ENCODE data around the gene HERC5. TPM values are rescaled to one million over a fixed set of nuclear protein-coding genes. Genes with fewer than 3 reads are reported as not detected.
A peak's percentile ranks its signal among the peaks of the same experiment; 100 is the strongest.

HERC5 gene
- total RNA-seq, 2 donors from 2014 or later: 21.1 to 49.9 TPM

DNA sequence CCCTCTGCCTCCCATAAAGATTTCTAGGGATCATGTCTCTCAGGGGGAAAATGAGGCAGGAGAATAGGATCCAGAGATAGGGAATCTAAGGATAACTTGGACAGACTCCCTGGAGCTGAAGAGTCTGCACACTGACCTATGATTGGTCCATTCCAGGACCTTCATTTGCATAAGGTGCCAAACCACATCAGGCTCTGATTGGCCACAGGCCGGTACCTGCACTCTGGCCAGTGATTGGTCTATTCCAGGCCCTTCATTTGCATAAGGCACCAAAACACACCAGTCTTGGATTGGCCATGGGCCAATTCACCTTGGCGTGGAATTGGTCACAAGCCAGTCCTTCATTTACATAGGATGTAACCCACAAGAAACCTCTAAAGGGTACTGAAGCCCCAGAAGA lies 4.0 kb upstream of the HERC5 start:
- ATAC-seq (replicated peaks in 1 of 2) (no peak), DNase-seq (no peak)
- no peak overlapping the region for H3K27ac Mint-ChIP-seq
- H3K4me3 Mint-ChIP-seq: no peak overlapping the region
- peaks cover 0 to 2% of the 10 kb centered on the region in 2 donors for H3K9me3 Mint-ChIP-seq
- H3K4me1 Mint-ChIP-seq (ENCODE audit: low read depth): peaks cover 19% of the 10 kb centered on the region
- peaks cover 3 to 6% of the 10 kb centered on the region in 2 donors for H3K36me3 Mint-ChIP-seq (ENCODE audit: insufficient read depth in 2 of 2)
- H3K27me3 Mint-ChIP-seq (ENCODE audit: low read depth): peaks cover 2% of the 10 kb centered on the region

- Mint-ChIP-seq H3K4me1 (ENCODE audit: low read depth) (peaks cover 31% of the 10 kb centered on the region), H3K27me3 (ENCODE audit: low read depth) (peaks cover 9% of the 10 kb centered on the region), H3K27ac (peak overlapping the region; percentile 61), H3K9me3 (peaks cover 0 to 2% of the 10 kb centered on the region in 2 donors), H3K4me3 (peak overlapping the region; percentile 96 to 97), H3K36me3 (ENCODE audit: insufficient read depth in 2 of 2) (peaks cover 5 to 8% of the 10 kb centered on the region in 2 donors)
- DNase-seq: peak; percentile 47 to 57
- ATAC-seq (replicated peaks in 1 of 2): peak; percentile 63 to 65
Measured at GRCh38 chr4:88457307-88458103, 586 bp downstream of the HERC5 start.

DNA sequence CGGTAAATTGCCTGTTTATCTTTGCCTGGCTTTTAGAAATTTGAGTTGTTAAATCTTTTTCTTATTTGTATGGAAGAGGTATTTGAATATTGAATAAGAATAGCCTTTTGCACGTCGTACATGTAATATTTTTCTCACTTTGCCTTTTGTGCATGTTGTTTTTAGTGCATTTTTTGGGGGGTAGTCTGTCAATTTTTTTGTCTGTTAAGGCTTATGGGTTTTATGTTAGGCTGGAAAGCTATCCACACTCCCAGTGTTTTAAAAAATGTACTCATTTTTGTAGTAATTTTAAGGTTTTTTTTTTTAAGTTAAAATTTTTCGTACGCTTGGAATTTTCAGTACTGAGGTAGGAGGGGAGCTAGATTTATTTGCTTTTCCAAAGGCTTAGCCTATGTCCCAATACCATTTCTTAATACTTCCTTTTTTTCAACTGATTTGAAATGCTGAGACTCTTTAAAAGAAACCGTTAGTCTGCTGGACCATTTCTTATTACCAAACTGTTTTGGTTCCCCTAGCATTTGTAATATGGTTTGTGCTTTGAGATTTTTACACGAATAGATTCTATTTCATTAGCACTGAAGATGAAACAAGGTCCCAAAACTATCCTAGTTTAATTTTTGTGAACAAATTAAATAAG lies 1.3 kb downstream of the HERC5 start:
- peak overlapping the region; percentile 96 to 97 for H3K4me3 Mint-ChIP-seq
- H3K27me3 Mint-ChIP-seq (ENCODE audit: low read depth): peaks cover 9% of the 10 kb centered on the region
- peaks cover 31% of the 10 kb centered on the region for H3K4me1 Mint-ChIP-seq (ENCODE audit: low read depth)
- peak overlapping the region; percentile 61 for H3K27ac Mint-ChIP-seq
- no peak for DNase-seq
- H3K9me3 Mint-ChIP-seq: peaks cover 0 to 2% of the 10 kb centered on the region in 2 donors
- H3K36me3 Mint-ChIP-seq (ENCODE audit: insufficient read depth in 2 of 2): peaks cover 5 to 8% of the 10 kb centered on the region in 2 donors
- no peak for ATAC-seq (replicated peaks in 1 of 2)

GRCh38 chr4:88465653-88466192 lies 8.8 kb downstream of the HERC5 start:
- peaks cover 3 to 7% of the 10 kb centered on the region in 2 donors for H3K36me3 Mint-ChIP-seq (ENCODE audit: insufficient read depth in 2 of 2)
- no peak for ATAC-seq (replicated peaks in 1 of 2)
- H3K9me3 Mint-ChIP-seq: no peaks in the 10 kb centered on the region
- DNase-seq: no peak
- no peak overlapping the region for H3K4me3 Mint-ChIP-seq
- H3K4me1 Mint-ChIP-seq (ENCODE audit: low read depth): peaks cover 16% of the 10 kb centered on the region
- no peaks in the 10 kb centered on the region for H3K27me3 Mint-ChIP-seq (ENCODE audit: low read depth)
- H3K27ac Mint-ChIP-seq: no peak overlapping the region

GRCh38 chr4:88467392-88467791 lies 10.5 kb downstream of the HERC5 start:
- Mint-ChIP-seq H3K27me3 (ENCODE audit: low read depth) (no peaks in the 10 kb centered on the region), H3K27ac (no peak overlapping the region), H3K9me3 (no peaks in the 10 kb centered on the region), H3K4me3 (no peak overlapping the region), H3K36me3 (ENCODE audit: insufficient read depth in 2 of 2) (peaks cover 3 to 8% of the 10 kb centered on the region in 2 donors), H3K4me1 (ENCODE audit: low read depth) (peaks cover 10% of the 10 kb centered on the region)
- ATAC-seq (replicated peaks in 1 of 2): peak; percentile 51 to 82
- DNase-seq: no peak

DNA sequence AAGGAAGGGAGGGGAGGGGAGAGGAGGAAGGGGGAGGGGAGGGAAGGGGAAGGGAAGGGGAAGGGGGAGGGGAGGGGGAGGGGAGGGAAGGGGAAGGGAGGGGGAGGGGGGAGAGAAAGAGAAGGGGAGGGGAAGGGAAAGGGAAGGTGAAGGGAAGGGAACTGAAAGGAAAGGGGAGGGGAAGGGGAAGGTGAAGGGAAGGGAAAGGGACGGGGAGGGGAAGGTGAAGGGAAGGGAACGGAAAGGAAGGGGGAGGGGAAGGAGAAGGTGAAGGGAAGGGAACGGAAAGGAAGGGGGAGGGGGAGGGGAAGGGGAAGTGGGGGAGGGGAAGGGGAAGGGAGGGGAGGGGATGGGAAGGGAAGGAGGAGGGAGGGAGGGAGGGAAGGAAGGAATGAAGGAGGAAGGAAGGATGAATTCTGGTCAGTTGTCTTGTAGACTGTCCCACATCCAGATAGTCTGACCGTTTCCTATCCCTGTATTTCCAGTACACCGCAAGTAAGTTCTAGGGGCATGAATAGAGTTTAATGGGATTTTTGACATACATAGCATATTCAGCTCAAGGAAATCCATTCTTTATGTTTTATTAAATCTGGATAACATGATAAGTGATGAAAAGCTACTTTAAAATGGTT lies 20.4 kb downstream of the HERC5 start:
- Mint-ChIP-seq H3K4me1 (ENCODE audit: low read depth) (no peaks in the 10 kb centered on the region), H3K9me3 (no peaks in the 10 kb centered on the region), H3K36me3 (ENCODE audit: insufficient read depth in 2 of 2) (peaks cover 2 to 9% of the 10 kb centered on the region in 2 donors), H3K27me3 (ENCODE audit: low read depth) (no peaks in the 10 kb centered on the region), H3K4me3 (no peak overlapping the region), H3K27ac (no peak overlapping the region)
- no peak for DNase-seq
- ATAC-seq (replicated peaks in 1 of 2): no peak

- Mint-ChIP-seq H3K27ac (no peak overlapping the region), H3K27me3 (ENCODE audit: low read depth) (no peaks in the 10 kb centered on the region), H3K9me3 (no peaks in the 10 kb centered on the region), H3K4me3 (no peak overlapping the region), H3K4me1 (ENCODE audit: low read depth) (no peaks in the 10 kb centered on the region), H3K36me3 (ENCODE audit: insufficient read depth in 2 of 2) (peaks cover under 1 to 6% of the 10 kb centered on the region in 2 donors)
- DNase-seq: no peak
- no peak for ATAC-seq (replicated peaks in 1 of 2)
Measured at GRCh38 chr4:88478247-88478646, 21.3 kb downstream of the HERC5 start.

DNA sequence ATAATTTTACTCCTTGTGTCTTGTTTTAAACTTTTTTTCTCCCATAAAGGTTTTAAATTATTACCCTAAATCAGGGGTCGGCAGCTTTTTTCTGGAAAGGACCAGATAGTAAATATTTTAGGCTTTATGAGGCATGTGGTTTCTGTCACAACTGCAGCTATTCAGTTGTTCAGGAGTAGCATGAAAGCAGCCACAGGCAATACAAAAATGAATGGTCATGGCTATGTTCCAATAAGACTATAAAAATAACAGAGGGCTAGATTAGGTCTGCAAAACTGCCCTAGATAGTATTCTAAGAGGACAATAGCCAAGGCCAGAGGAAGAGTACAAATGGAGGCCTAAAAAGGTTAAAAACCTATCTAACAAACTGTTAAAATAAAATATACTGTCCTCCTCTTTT lies 24.6 kb downstream of the HERC5 start:
- peaks cover 0 to 3% of the 10 kb centered on the region in 2 donors for H3K36me3 Mint-ChIP-seq (ENCODE audit: insufficient read depth in 2 of 2)
- DNase-seq (no peak), ATAC-seq (replicated peaks in 1 of 2) (no peak)
- H3K4me3 Mint-ChIP-seq: no peak overlapping the region
- H3K27me3 Mint-ChIP-seq (ENCODE audit: low read depth): no peaks in the 10 kb centered on the region
- no peaks in the 10 kb centered on the region for H3K9me3 Mint-ChIP-seq
- H3K27ac Mint-ChIP-seq: no peak overlapping the region
- H3K4me1 Mint-ChIP-seq (ENCODE audit: low read depth): no peaks in the 10 kb centered on the region

DNA sequence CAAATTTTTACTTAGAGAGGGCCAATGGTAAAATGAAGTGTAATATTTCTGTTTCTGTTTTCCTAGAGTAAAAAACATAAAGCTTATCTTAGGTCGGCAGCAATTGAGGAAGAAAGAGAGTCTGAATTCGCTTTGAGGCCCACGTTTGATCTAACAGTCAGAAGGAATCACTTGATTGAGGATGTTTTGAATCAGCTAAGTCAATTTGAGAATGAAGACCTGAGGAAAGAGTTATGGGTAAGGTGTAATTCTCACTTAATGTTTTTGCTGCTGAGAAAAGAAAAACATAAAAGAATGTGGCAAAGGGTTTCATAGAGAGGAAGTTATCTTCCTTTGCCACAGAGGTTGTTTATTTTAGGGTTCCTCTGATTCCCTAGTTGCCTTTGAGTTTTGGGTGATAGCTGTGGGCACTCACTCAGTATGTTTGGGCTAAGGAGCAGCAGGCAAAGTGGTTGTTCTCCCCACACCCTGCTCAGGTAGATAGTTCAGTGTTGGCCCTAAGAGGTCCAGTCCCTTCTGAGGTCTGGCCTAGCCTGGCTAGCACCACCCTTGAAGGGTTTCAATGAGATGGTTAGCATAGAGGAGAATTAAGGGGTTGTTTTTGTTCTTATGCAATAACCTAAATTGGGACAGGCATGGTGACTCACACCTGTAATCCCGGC lies 32.3 kb downstream of the HERC5 start:
- H3K27me3 Mint-ChIP-seq (ENCODE audit: low read depth): no peaks in the 10 kb centered on the region
- DNase-seq: no peak

DNA sequence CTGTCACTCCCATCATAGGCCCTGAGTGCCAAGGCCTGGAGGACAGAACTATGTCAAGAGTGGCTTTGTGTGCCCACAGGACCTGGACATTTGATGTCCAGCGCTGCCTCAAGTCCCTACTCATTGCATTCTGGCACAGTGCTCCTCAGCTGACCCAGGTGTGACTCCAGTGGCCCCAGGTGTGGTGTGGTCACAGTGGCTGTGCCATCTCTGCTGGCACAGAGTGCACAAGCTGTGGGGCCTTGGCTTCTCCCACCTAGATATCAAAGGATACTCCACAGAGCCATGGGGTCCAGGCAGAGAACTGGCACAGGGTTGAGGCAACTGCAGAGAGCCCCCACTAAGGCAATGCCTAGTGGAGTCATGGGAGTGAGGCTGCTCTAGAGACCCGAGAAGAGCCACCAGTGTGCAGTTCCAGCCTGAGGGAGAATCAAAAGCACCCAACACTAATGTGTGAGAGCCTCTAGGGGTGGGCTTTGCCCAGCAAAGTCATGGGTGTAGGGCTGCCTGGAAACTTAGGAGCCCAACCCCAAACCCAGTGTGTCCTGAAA lies 41.0 kb downstream of the HERC5 start:
- Mint-ChIP-seq H3K4me1 (ENCODE audit: low read depth) (no peaks in the 10 kb centered on the region), H3K27me3 (ENCODE audit: low read depth) (no peaks in the 10 kb centered on the region), H3K9me3 (no peaks in the 10 kb centered on the region), H3K27ac (no peak overlapping the region), H3K36me3 (ENCODE audit: insufficient read depth in 2 of 2) (no peaks in the 10 kb centered on the region), H3K4me3 (no peak overlapping the region)
- DNase-seq: no peak
- ATAC-seq (replicated peaks in 1 of 2): no peak

More for the DNA sequence above, 32.3 kb downstream of the HERC5 start:
- Mint-ChIP-seq H3K4me1 (ENCODE audit: low read depth) (peaks cover 15% of the 10 kb centered on the region), H3K4me3 (peak overlapping the region; percentile 15 to 62), H3K36me3 (ENCODE audit: insufficient read depth in 2 of 2) (peaks cover 1 to 5% of the 10 kb centered on the region in 2 donors), H3K27ac (peak overlapping the region; percentile 91), H3K9me3 (no peaks in the 10 kb centered on the region)
- peak; percentile 77 to 80 for ATAC-seq (replicated peaks in 1 of 2)

DNA sequence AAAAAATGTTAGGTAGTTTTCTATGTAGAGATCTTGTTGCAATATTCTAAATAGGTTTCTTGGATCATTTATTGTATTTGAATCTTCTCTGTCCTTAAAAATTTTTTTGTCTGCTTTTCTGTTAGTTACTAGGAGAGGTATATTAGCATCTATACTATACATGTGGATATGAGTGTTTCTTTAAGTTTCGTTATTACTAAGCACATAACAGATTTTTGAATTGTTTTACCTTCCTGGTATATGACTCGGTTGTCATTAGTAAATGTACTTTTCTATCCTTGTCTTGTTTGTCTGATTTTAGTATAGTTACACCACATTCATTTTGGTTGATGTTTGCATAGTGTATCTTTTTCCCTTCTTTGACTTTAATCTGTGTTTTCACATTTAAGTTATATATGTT lies 46.4 kb downstream of the HERC5 start:
- no peak for DNase-seq
- peak overlapping the region; percentile 24 for H3K27ac Mint-ChIP-seq
- peaks cover 6% of the 10 kb centered on the region for H3K4me1 Mint-ChIP-seq (ENCODE audit: low read depth)
- H3K9me3 Mint-ChIP-seq: no peaks in the 10 kb centered on the region
- H3K4me3 Mint-ChIP-seq: no peak overlapping the region
- H3K36me3 Mint-ChIP-seq (ENCODE audit: insufficient read depth in 2 of 2): peaks cover 3 to 4% of the 10 kb centered on the region in 2 donors
- ATAC-seq (replicated peaks in 1 of 2): peak in 1 of 2 donors; percentile 44
- no peaks in the 10 kb centered on the region for H3K27me3 Mint-ChIP-seq (ENCODE audit: low read depth)

DNA sequence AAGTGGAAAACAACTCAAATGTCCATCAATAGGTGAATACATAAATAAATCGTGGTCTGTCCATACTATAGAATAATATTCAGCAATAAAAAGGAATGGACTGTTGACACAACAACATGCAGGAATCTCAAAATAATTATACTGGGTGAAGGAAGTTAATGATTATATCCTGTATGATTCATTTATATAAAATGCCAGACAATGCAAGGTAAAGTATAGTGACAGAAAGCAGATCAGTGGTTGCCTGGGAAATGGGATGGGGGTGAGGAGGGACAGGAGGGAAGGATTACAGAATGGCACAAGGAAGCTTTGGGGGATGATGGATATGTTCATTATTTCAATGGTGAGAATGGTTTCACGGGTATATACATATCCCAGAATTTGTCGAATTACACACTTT lies 54.3 kb downstream of the HERC5 start:
- no peaks in the 10 kb centered on the region for H3K9me3 Mint-ChIP-seq
- peak overlapping the region; percentile 61 for H3K27ac Mint-ChIP-seq
- no peak for ATAC-seq (replicated peaks in 1 of 2)
- H3K4me3 Mint-ChIP-seq: no peak overlapping the region
- H3K4me1 Mint-ChIP-seq (ENCODE audit: low read depth): no peaks in the 10 kb centered on the region
- peaks cover 10% of the 10 kb centered on the region for H3K27me3 Mint-ChIP-seq (ENCODE audit: low read depth)
- no peak for DNase-seq
- no peaks in the 10 kb centered on the region for H3K36me3 Mint-ChIP-seq (ENCODE audit: insufficient read depth in 2 of 2)

Measured in activated T-cell treated with anti-CD3 and anti-CD28 coated beads, Interleukin-2, amount 50 U/mL, for 72 hours (primary cell).